Measurements from ENCODE around the gene SNAPIN. TPM values are rescaled to one million over a fixed set of nuclear protein-coding genes. Genes with fewer than 3 reads are reported as not detected.
A peak's percentile ranks its signal among the peaks of the same experiment; 100 is the strongest.

SNAPIN gene
- total and polyA plus RNA-seq, 9 of the 15 experiments (the other 6 are each of a cell fraction or from before 2014, with no cell fraction given) = 11.2 to 43.9 (median 32.3) TPM

DNA sequence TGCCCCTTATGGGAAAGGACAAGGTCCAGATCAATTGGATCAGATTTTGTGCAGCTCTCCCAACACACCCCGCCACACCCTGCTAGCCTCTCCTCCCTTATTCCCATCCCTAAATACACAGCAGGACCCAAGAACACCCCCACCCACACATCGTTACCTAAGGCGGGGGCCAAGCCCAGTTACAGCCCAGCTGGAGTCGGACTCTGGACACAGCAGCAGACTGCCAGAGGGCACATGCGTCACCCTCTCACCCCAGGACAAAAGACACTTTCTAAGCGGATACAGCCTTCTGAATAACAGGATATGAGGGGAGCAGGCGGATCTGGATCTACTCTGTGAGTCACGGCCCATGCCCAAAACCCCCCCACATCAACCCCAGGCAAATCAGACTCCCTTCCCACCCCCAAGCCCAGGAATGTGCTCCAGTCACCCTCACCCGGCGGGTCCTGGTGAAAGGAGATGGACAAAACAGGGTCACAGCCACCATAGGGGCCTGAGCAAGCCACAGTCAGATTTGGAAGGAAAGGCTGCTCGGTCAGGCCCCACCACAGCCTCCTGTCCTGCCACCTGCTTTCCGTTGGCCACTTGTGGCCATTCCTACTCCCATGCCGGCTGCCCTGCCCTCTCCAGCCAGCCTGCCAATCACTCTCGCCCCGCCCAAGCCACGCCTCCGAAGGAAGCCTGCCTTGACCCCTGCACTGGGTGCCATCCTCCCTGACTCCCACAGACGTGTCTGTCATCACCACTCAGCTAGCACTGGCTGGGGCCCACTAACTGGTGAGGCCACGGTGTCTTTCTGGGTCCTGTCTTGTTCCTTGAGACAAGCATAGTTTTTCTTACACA is 49.5 kb upstream of the SNAPIN start (continued):
- TF ChIP-seq PBX2 (CRISPR knock-in tag; IDR thresholded peaks at IDR 0.05; ENCODE audit: low read depth) = peak; percentile 86
- peak; percentile 98 for TF ChIP-seq PBX2 (tag; conservative IDR thresholded peaks at IDR 0.05; ENCODE audit: low read depth)
- TF ChIP-seq, protein P1, sequence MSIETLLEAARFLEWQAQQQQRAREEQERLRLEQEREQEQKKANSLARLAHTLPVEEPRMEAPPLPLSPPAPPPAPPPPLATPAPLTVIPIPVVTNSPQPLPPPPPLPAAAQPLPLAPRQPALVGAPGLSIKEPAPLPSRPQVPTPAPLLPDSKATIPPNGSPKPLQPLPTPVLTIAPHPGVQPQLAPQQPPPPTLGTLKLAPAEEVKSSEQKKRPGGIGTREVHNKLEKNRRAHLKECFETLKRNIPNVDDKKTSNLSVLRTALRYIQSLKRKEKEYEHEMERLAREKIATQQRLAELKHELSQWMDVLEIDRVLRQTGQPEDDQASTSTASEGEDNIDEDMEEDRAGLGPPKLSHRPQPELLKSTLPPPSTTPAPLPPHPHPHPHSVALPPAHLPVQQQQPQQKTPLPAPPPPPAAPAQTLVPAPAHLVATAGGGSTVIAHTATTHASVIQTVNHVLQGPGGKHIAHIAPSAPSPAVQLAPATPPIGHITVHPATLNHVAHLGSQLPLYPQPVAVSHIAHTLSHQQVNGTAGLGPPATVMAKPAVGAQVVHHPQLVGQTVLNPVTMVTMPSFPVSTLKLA (conservative IDR thresholded peaks at IDR 0.05) = peak in 1 of 2 experiments; percentile 22; a peak in 1 of 4 replicates
- 0 out of 2 replicates have a peak, but pooled peaks have one; percentile 5 for TF ChIP-seq EGR1 (conservative IDR thresholded peaks at IDR 0.05)
- peak; percentile 31; the same call in 1 of the 2 replicates for TF ChIP-seq KLF16 (IDR thresholded peaks at IDR 0.05)
- no peak for TF ChIP-seq ZFP30 (CRISPR knock-in tag; IDR thresholded peaks at IDR 0.05; ENCODE audit: borderline replicate concordance)
- TF ChIP-seq VEZF1 (CRISPR knock-in tag; IDR thresholded peaks at IDR 0.05) = peak; percentile 61
- TF ChIP-seq SRF (CRISPR knock-in tag; IDR thresholded peaks at IDR 0.05) = 0 out of 4 replicates have a peak, but pooled peaks of 1 of the 2 experiments have one; percentile 24
- TF ChIP-seq ZFPM2 (CRISPR knock-in tag; IDR thresholded peaks at IDR 0.05) = no peak
- TF ChIP-seq CBX5 (IDR thresholded peaks at IDR 0.05; ENCODE audit: borderline replicate concordance, low read depth) = no peak
- TF ChIP-seq, protein P2, sequence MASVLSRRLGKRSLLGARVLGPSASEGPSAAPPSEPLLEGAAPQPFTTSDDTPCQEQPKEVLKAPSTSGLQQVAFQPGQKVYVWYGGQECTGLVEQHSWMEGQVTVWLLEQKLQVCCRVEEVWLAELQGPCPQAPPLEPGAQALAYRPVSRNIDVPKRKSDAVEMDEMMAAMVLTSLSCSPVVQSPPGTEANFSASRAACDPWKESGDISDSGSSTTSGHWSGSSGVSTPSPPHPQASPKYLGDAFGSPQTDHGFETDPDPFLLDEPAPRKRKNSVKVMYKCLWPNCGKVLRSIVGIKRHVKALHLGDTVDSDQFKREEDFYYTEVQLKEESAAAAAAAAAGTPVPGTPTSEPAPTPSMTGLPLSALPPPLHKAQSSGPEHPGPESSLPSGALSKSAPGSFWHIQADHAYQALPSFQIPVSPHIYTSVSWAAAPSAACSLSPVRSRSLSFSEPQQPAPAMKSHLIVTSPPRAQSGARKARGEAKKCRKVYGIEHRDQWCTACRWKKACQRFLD (CRISPR knock-in tag; IDR thresholded peaks at IDR 0.05) = peak; percentile 60; the same call in 1 of the 2 replicates
- TF ChIP-seq, protein P3, sequence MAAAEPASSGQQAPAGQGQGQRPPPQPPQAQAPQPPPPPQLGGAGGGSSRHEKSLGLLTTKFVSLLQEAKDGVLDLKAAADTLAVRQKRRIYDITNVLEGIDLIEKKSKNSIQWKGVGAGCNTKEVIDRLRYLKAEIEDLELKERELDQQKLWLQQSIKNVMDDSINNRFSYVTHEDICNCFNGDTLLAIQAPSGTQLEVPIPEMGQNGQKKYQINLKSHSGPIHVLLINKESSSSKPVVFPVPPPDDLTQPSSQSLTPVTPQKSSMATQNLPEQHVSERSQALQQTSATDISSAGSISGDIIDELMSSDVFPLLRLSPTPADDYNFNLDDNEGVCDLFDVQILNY (CRISPR knock-in tag; IDR thresholded peaks at IDR 0.05) = no peak
- no peak for TF ChIP-seq DNMT1 (IDR thresholded peaks at IDR 0.05)
- TF ChIP-seq, protein P4, sequence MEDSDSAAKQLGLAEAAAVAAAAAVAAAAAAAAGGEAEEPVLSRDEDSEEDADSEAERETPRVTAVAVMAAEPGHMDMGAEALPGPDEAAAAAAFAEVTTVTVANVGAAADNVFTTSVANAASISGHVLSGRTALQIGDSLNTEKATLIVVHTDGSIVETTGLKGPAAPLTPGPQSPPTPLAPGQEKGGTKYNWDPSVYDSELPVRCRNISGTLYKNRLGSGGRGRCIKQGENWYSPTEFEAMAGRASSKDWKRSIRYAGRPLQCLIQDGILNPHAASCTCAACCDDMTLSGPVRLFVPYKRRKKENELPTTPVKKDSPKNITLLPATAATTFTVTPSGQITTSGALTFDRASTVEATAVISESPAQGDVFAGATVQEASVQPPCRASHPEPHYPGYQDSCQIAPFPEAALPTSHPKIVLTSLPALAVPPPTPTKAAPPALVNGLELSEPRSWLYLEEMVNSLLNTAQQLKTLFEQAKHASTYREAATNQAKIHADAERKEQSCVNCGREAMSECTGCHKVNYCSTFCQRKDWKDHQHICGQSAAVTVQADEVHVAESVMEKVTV (CRISPR knock-in tag; IDR thresholded peaks at IDR 0.05) = no peak
- no peak; the same call in 1 of the 2 replicates for TF ChIP-seq JUN (IDR thresholded peaks at IDR 0.05; ENCODE audit: borderline replicate concordance, low read depth, low read length)
- no peak for TF ChIP-seq JUN (CRISPR knock-in tag; IDR thresholded peaks at IDR 0.05; ENCODE audit: borderline replicate concordance)

All from K562 (cell line).